Upper lobe of right lung (tissue), 1 donor: ENCODE measurements around the gene VAPB. TPM values are rescaled to one million over a fixed set of nuclear protein-coding genes. Genes with fewer than 3 reads are reported as not detected.

ENCODE experiments used
- ATAC-seq: fragments of 200-7000 bp; cut with Tn5 transposase; one replicate; pipeline ENCODE4 v1.9.1; 2020; ENCODE audit warnings: mild to moderate bottlenecking, moderate library complexity
- DNase-seq: peaks from one replicate; pipeline ENCODE4 v3.0.0-alpha.2; 2020
- H3K27ac ChIP-seq: fragments of 200-600 bp; one replicate; pipeline ENCODE4 v1.8.0; 2022
- H3K27me3 ChIP-seq: fragments of 200-600 bp; one replicate; pipeline ENCODE4 v1.8.0; 2022; ENCODE audit warnings: mild to moderate bottlenecking
- H3K36me3 ChIP-seq: fragments of 200-600 bp; one replicate; pipeline ENCODE4 v1.8.0; 2022
- H3K4me1 ChIP-seq: fragments of 200-600 bp; one replicate; pipeline ENCODE4 v1.8.0; 2022
- H3K4me3 ChIP-seq: fragments of 200-600 bp; one replicate; pipeline ENCODE4 v1.8.0; 2022; ENCODE audit warnings: mild to moderate bottlenecking
- H3K9me3 ChIP-seq: fragments of 200-600 bp; one replicate; pipeline ENCODE4 v1.8.0; 2022
- intact Hi-C: fragments of 100-400 bp; cut with DNase I; formaldehyde crosslinking; loops from one replicate; pipeline ENCODE4 v1.11.0; 2022
- total RNA-seq: library from RNA; stranded (reverse); fragmentation: NEBNext Ultra II Directional; extraction: Animal tissue kit (Norgen Biotek cat#: 25700); gene quantifications from one replicate; pipeline ENCODE4 v1.2.1, GENCODE V29; 2021
- TF ChIP-seq, protein P1 (sequence below): fragments of 200-600 bp; IDR thresholded peaks from one replicate; pipeline ENCODE4 v1.8.0; 2022; ENCODE audit warnings: antibody characterized with exemption
- donor health status: DM: no; HTN: yes; CAD: no; lungs with severe emphysema.

VAPB gene
- total RNA-seq, 1 donor from 2014 or later = 47.8 TPM

DNA sequence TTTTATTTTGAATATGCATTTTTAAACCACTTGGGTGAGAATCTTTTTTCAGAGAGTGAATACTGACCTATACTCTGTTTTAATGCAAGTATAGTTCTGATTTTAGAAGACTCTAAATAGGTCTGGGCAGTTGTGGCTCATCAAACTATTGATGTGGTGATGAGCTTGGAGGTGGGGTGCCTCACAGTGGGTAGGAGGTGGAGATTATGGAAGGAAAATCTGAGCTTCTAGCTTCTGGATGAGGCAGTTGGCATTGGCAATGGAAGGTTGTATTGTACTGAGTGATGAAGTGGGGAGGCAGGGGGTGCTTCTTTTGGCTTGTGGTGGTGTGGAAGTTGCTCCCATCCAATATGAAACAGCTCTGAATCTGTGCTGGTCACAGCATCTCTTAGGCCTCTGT, 52.7 kb downstream of the VAPB start:
- intact Hi-C loops = no loop called here
- peaks cover 40% of the 10 kb centered on the region for H3K36me3 ChIP-seq
- ATAC-seq = no peak

GRCh38 chr20:58444746-58445255, 55.8 kb downstream of the VAPB start:
- no peaks in the 10 kb centered on the region for H3K9me3 ChIP-seq
- H3K27ac ChIP-seq = no peak overlapping the region
- no peaks in the 10 kb centered on the region for H3K4me1 ChIP-seq
- peaks cover 62% of the 10 kb centered on the region for H3K36me3 ChIP-seq
- ATAC-seq = no peak
- intact Hi-C loops = no loop called here
- H3K4me3 ChIP-seq = no peak overlapping the region
- H3K27me3 ChIP-seq = no peaks in the 10 kb centered on the region
- TF ChIP-seq, protein P1, sequence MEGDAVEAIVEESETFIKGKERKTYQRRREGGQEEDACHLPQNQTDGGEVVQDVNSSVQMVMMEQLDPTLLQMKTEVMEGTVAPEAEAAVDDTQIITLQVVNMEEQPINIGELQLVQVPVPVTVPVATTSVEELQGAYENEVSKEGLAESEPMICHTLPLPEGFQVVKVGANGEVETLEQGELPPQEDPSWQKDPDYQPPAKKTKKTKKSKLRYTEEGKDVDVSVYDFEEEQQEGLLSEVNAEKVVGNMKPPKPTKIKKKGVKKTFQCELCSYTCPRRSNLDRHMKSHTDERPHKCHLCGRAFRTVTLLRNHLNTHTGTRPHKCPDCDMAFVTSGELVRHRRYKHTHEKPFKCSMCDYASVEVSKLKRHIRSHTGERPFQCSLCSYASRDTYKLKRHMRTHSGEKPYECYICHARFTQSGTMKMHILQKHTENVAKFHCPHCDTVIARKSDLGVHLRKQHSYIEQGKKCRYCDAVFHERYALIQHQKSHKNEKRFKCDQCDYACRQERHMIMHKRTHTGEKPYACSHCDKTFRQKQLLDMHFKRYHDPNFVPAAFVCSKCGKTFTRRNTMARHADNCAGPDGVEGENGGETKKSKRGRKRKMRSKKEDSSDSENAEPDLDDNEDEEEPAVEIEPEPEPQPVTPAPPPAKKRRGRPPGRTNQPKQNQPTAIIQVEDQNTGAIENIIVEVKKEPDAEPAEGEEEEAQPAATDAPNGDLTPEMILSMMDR = no peak
- DNase-seq = no peak

More for the DNA sequence above, 52.7 kb downstream of the VAPB start:
- Histone ChIP-seq H3K4me1 (no peaks in the 10 kb centered on the region), H3K27ac (no peak overlapping the region), H3K27me3 (no peaks in the 10 kb centered on the region), H3K4me3 (no peak overlapping the region), H3K9me3 (no peaks in the 10 kb centered on the region)
- TF ChIP-seq, protein P1 = no peak
- no peak for DNase-seq

GRCh38 chr20:58446264-58446959, 57.4 kb downstream of the VAPB start:
- Histone ChIP-seq H3K36me3 (peaks cover 57% of the 10 kb centered on the region), H3K4me1 (no peaks in the 10 kb centered on the region), H3K27ac (no peak overlapping the region), H3K27me3 (no peaks in the 10 kb centered on the region), H3K4me3 (no peak overlapping the region), H3K9me3 (no peaks in the 10 kb centered on the region)
- TF ChIP-seq, protein P1 = no peak
- intact Hi-C loops = no loop called here
- ATAC-seq = no peak
- no peak for DNase-seq

DNA sequence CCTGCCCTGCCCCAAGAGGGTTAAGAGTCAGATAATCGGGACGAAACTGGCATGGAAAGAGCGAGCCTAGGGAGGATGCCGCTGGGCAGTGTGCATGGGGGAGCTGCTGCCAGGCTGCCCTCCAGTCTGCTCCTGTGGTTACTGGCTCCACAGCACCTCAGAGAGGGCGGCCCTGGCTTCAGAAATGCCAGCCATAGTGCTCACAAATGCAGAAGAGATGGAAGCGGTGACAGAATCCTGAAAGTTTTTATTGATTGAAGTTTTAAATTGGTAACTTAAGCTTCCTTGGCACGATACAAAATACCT, 57.9 kb downstream of the VAPB start:
- TF ChIP-seq, protein P1 = no peak
- no peak overlapping the region for H3K4me3 ChIP-seq
- H3K27me3 ChIP-seq = no peaks in the 10 kb centered on the region
- no peaks in the 10 kb centered on the region for H3K4me1 ChIP-seq
- no peak overlapping the region for H3K27ac ChIP-seq
- H3K9me3 ChIP-seq = no peaks in the 10 kb centered on the region
- DNase-seq (no peak), ATAC-seq (peak; percentile 40)
- H3K36me3 ChIP-seq = peaks cover 52% of the 10 kb centered on the region
- intact Hi-C loops = no loop called here

GRCh38 chr20:58447511-58448391, 58.7 kb downstream of the VAPB start:
- intact Hi-C loops = no loop called here
- peak; percentile 85 for ATAC-seq
- no peak for DNase-seq

More at GRCh38 chr20:58447511-58448391, 58.7 kb downstream of the VAPB start:
- no peak overlapping the region for H3K27ac ChIP-seq
- H3K36me3 ChIP-seq = peaks cover 52% of the 10 kb centered on the region
- TF ChIP-seq, protein P1 = peak; percentile 54
- no peak overlapping the region for H3K4me3 ChIP-seq
- no peaks in the 10 kb centered on the region for H3K4me1 ChIP-seq
- no peaks in the 10 kb centered on the region for H3K9me3 ChIP-seq
- H3K27me3 ChIP-seq = no peaks in the 10 kb centered on the region
